GM23338 (cell line): ENCODE measurements around the gene DAGLA. TPM values are rescaled to one million over a fixed set of nuclear protein-coding genes. Genes with fewer than 3 reads are reported as not detected.
A peak's percentile ranks its signal among the peaks of the same experiment; 100 is the strongest.

Experiments
- ATAC-seq: fragments of 200-7000 bp; cut with Tn5 transposase; 3 replicates; pipeline ENCODE4 v1.9.1; 2020
- DNase-seq: peaks from one replicate; pipeline ENCODE4 v3.0.0-alpha.2; 2015; ENCODE audit warnings: low spot score
- H2AFZ ChIP-seq: fragments of 200-600 bp; sonication (generic); 2 replicates; pipeline ENCODE4 v1.8.0; 2016; ENCODE audit warnings: antibody characterized with exemption, mild to moderate bottlenecking, moderate library complexity
- H3F3A ChIP-seq: fragments of 200-600 bp; sonication (generic); replicated peaks from 2 replicates; pipeline ENCODE4 v1.8.0; 2017; ENCODE audit warnings: antibody characterized with exemption, mixed run types, low read depth
- H3K27ac ChIP-seq: fragments of 200-600 bp; sonication (generic); 2 replicates; pipeline ENCODE4 v1.6.1; 2016; ENCODE audit warnings: low read depth
- H3K27me3 ChIP-seq: fragments of 200-600 bp; sonication (generic); 2 replicates; pipeline ENCODE4 v1.8.0; 2016; ENCODE audit warnings: mild to moderate bottlenecking, mixed run types, moderate library complexity; ENCODE audit not compliant: insufficient read depth
- H3K36me3 ChIP-seq: fragments of 200-600 bp; sonication (generic); 2 replicates; pipeline ENCODE4 v1.8.0; 2016; ENCODE audit warnings: mild to moderate bottlenecking; ENCODE audit not compliant: insufficient read depth
- H3K4me1 ChIP-seq: fragments of 200-600 bp; sonication (generic); 2 replicates; pipeline ENCODE4 v1.8.0; 2016; ENCODE audit warnings: mild to moderate bottlenecking, moderate library complexity; ENCODE audit not compliant: insufficient read depth
- H3K4me2 ChIP-seq: fragments of 200-600 bp; sonication (generic); 2 replicates; pipeline ENCODE4 v1.7.1; 2017; ENCODE audit warnings: mixed run types
- H3K4me3 ChIP-seq: fragments of 200-600 bp; sonication (generic); 2 replicates; pipeline ENCODE4 v1.6.1; 2016; ENCODE audit warnings: mixed run types
- H3K79me2 ChIP-seq: fragments of 200-600 bp; sonication (generic); replicated peaks from 2 replicates; pipeline ENCODE4 v1.8.0; 2017; ENCODE audit warnings: mild to moderate bottlenecking; ENCODE audit not compliant: insufficient read depth
- H3K9me2 ChIP-seq: fragments of 200-600 bp; sonication (generic); 2 replicates; pipeline ENCODE4 v1.8.0; 2017; ENCODE audit not compliant: insufficient read depth
- H4K20me1 ChIP-seq: fragments of 200-600 bp; sonication (generic); replicated peaks from 2 replicates; pipeline ENCODE4 v1.8.0; 2017; ENCODE audit warnings: mild to moderate bottlenecking; ENCODE audit not compliant: insufficient read depth
- H3K27ac Mint-ChIP-seq: 2 replicates; pipeline ENCODE4 v1.8.0; 2020; ENCODE audit warnings: inconsistent platforms, mild to moderate bottlenecking, moderate library complexity, mixed read lengths
- H3K27me3 Mint-ChIP-seq: 3 replicates; pipeline ENCODE4 v1.8.0; 2022; ENCODE audit warnings: low read depth, mild to moderate bottlenecking, moderate library complexity, mixed read lengths, inconsistent platforms; ENCODE audit not compliant: insufficient read depth, poor library complexity
- H3K36me3 Mint-ChIP-seq: 3 replicates; pipeline ENCODE4 v1.8.0; 2021; ENCODE audit warnings: low read depth, mild to moderate bottlenecking, inconsistent platforms, moderate library complexity, mixed read lengths
- H3K4me1 Mint-ChIP-seq: 3 replicates; pipeline ENCODE4 v1.8.0; 2020; ENCODE audit warnings: mild to moderate bottlenecking, inconsistent platforms, mixed read lengths
- H3K4me3 Mint-ChIP-seq: 3 replicates; pipeline ENCODE4 v1.8.0; 2021; ENCODE audit warnings: moderate library complexity, mild to moderate bottlenecking, inconsistent platforms, mixed read lengths
- H3K9me3 Mint-ChIP-seq: 3 replicates; pipeline ENCODE4 v1.8.0; 2020; ENCODE audit warnings: moderate library complexity, mild to moderate bottlenecking, inconsistent platforms, mixed read lengths
- CREB1 ChIP-seq: fragments of 250-450 bp; sonication (Bioruptor Pico); IDR thresholded peaks from 2 replicates; pipeline ENCODE4 v1.5.0; 2020; ENCODE audit warnings: low read depth, mild to moderate bottlenecking, moderate library complexity
- CTCF ChIP-seq, 2 experiments: fragments of 200-600 bp in 1 of 2; sonication (generic) in 1 of 2; conservative IDR thresholded peaks; 2 replicates each; pipeline versions ENCODE4 v1.5.1 to v1.6.1; 2016 to 2017; ENCODE audit warnings: antibody characterized with exemption in 2 of 2, low read depth in 2 of 2, mild to moderate bottlenecking in 2 of 2, moderate library complexity in 1 of 2
- EZH2phosphoT487 ChIP-seq: fragments of 200-600 bp; sonication (generic); IDR thresholded peaks from one replicate; pipeline ENCODE4 v1.8.1; 2018; ENCODE audit warnings: antibody characterized with exemption; ENCODE audit not compliant: unreplicated experiment
- NANOG ChIP-seq: IDR thresholded peaks from 2 replicates; pipeline ENCODE4 v1.6.1; 2016; ENCODE audit warnings: antibody characterized with exemption, borderline replicate concordance
- POLR2AphosphoS5 ChIP-seq: IDR thresholded peaks from 2 replicates; pipeline ENCODE4 v1.6.1; 2016; ENCODE audit warnings: antibody characterized with exemption, low read depth
- STAT1 ChIP-seq: IDR thresholded peaks from one replicate; pipeline ENCODE4 v1.6.1; 2016; ENCODE audit warnings: antibody characterized with exemption; ENCODE audit not compliant: unreplicated experiment
- ZNF114 ChIP-seq: fragments of 250-450 bp; sonication (Bioruptor Pico); IDR thresholded peaks from 2 replicates; pipeline ENCODE4 v1.5.0; 2020; ENCODE audit warnings: mild to moderate bottlenecking, moderate library complexity
- polyA plus RNA-seq: library from polyadenylated mRNA; unstranded; fragments of >200 nt; fragmentation: Nextera tagmentation; extraction: Ambion mirVana; gene quantifications from 2 replicates; pipeline ENCODE4 v1.2.1, GENCODE V29; 2016
- total RNA-seq: library from RNA; depleted of rRNA; stranded (reverse); fragments of >200 nt; shearing (Covaris generic); gene quantifications from 2 replicates; pipeline ENCODE4 v1.2.3, GENCODE V29; 2014
- TF ChIP-seq, protein P1 (sequence below): fragments of 250-450 bp; sonication (Bioruptor Pico); IDR thresholded peaks from 2 replicates; pipeline ENCODE4 v1.5.0; 2020; ENCODE audit warnings: mild to moderate bottlenecking, moderate library complexity
- TF ChIP-seq, protein P2 (sequence below): IDR thresholded peaks from 2 replicates; pipeline ENCODE4 v1.6.1; 2016; ENCODE audit warnings: antibody characterized with exemption

DAGLA gene
- total and polyA plus RNA-seq, 2 experiments from 2014 or later = 0.55 to 2.5 TPM

DNA sequence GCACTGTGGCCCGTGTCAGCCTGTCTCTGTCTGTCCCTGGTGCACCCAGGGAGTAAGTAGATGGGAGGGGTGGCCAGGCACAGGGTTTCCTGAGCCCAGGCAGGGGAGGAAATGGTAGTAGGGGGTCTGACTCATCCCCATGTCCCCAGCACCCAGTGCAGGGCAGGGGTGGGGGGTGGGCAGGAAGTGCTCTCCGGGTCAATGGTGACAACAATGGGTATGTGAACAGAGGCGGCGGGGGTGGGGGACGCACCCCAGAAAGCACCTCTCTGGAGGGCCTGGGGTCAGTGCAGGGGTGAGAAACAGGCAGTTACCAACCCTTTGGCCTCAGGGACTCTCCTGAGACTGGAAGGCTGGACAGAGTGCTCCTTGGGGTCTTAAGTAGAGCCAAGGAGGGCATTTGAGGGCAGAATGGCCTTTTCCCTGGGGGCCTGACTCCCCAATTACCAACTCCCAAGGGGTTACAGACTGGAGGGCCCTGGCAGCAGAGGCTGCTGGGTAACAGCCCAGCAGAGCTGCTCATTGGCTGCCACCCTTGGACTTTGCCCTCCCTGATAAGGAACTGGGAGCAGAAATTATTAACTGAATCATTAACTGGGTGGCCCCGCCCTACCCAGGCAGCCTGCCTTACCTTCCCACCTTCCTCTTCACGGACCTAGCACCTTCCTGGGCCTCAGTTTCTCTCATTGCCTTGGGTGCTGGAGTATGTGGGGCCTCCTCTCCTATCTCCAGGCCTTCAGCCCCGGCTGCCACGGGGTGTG, 76.4 kb downstream of the DAGLA start:
- no peak for DNase-seq
- no peak overlapping the region for H3K4me3 Mint-ChIP-seq
- peaks cover 28% of the 10 kb centered on the region for H3K4me1 Mint-ChIP-seq
- peaks cover 13% of the 10 kb centered on the region; the same call in 1 of the 2 replicates for H3K4me1 ChIP-seq
- H3K27me3 ChIP-seq = peaks cover 22% of the 10 kb centered on the region
- H3K4me2 ChIP-seq = no peak overlapping the region
- no peaks in the 10 kb centered on the region; the same call in 1 of the 2 replicates for H3F3A ChIP-seq
- H3K36me3 Mint-ChIP-seq = no peaks in the 10 kb centered on the region
- ATAC-seq = no peak
- no peaks in the 10 kb centered on the region for H3K79me2 ChIP-seq
- TF ChIP-seq STAT1 = no peak
- TF ChIP-seq, protein P1, sequence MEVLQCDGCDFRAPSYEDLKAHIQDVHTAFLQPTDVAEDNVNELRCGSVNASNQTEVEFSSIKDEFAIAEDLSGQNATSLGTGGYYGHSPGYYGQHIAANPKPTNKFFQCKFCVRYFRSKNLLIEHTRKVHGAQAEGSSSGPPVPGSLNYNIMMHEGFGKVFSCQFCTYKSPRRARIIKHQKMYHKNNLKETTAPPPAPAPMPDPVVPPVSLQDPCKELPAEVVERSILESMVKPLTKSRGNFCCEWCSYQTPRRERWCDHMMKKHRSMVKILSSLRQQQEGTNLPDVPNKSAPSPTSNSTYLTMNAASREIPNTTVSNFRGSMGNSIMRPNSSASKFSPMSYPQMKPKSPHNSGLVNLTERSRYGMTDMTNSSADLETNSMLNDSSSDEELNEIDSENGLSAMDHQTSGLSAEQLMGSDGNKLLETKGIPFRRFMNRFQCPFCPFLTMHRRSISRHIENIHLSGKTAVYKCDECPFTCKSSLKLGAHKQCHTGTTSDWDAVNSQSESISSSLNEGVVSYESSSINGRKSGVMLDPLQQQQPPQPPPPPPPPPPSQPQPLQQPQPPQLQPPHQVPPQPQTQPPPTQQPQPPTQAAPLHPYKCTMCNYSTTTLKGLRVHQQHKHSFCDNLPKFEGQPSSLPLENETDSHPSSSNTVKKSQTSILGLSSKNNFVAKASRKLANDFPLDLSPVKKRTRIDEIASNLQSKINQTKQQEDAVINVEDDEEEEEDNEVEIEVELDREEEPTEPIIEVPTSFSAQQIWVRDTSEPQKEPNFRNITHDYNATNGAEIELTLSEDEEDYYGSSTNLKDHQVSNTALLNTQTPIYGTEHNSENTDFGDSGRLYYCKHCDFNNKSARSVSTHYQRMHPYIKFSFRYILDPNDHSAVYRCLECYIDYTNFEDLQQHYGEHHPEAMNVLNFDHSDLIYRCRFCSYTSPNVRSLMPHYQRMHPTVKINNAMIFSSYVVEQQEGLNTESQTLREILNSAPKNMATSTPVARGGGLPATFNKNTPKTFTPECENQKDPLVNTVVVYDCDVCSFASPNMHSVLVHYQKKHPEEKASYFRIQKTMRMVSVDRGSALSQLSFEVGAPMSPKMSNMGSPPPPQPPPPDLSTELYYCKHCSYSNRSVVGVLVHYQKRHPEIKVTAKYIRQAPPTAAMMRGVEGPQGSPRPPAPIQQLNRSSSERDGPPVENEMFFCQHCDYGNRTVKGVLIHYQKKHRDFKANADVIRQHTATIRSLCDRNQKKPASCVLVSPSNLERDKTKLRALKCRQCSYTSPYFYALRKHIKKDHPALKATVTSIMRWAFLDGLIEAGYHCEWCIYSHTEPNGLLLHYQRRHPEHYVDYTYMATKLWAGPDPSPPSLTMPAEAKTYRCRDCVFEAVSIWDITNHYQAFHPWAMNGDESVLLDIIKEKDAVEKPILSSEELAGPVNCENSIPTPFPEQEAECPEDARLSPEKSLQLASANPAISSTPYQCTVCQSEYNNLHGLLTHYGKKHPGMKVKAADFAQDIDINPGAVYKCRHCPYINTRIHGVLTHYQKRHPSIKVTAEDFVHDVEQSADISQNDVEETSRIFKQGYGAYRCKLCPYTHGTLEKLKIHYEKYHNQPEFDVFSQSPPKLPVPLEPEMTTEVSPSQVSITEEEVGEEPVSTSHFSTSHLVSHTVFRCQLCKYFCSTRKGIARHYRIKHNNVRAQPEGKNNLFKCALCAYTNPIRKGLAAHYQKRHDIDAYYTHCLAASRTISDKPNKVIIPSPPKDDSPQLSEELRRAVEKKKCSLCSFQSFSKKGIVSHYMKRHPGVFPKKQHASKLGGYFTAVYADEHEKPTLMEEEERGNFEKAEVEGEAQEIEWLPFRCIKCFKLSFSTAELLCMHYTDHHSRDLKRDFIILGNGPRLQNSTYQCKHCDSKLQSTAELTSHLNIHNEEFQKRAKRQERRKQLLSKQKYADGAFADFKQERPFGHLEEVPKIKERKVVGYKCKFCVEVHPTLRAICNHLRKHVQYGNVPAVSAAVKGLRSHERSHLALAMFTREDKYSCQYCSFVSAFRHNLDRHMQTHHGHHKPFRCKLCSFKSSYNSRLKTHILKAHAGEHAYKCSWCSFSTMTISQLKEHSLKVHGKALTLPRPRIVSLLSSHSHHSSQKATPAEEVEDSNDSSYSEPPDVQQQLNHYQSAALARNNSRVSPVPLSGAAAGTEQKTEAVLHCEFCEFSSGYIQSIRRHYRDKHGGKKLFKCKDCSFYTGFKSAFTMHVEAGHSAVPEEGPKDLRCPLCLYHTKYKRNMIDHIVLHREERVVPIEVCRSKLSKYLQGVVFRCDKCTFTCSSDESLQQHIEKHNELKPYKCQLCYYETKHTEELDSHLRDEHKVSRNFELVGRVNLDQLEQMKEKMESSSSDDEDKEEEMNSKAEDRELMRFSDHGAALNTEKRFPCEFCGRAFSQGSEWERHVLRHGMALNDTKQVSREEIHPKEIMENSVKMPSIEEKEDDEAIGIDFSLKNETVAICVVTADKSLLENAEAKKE (CRISPR knock-in tag) = no peak
- H2AFZ ChIP-seq = no peak overlapping the region
- 0 out of 2 replicates have a peak, but pooled peaks cover 3% of the 10 kb centered on the region for H4K20me1 ChIP-seq
- no peaks in the 10 kb centered on the region for H3K9me3 Mint-ChIP-seq
- no peak overlapping the region for H3K4me3 ChIP-seq
- no peaks in the 10 kb centered on the region for H3K36me3 ChIP-seq
- H3K9me2 ChIP-seq = no peaks in the 10 kb centered on the region
- H3K27ac Mint-ChIP-seq = 0 out of 2 replicates have a peak overlapping the region, but pooled peaks have one; percentile 52
- peaks cover 22% of the 10 kb centered on the region for H3K27me3 Mint-ChIP-seq
- H3K27ac ChIP-seq = no peak overlapping the region

- Histone ChIP-seq H2AFZ (no peak overlapping the region), H3K9me2 (no peaks in the 10 kb centered on the region), H3F3A (no peaks in the 10 kb centered on the region), H4K20me1 (no peaks in the 10 kb centered on the region), H3K27ac (no peak overlapping the region), H3K4me1 (peaks cover 16% of the 10 kb centered on the region; the same call in 1 of the 2 replicates), H3K4me3 (no peak overlapping the region), H3K36me3 (no peaks in the 10 kb centered on the region), H3K79me2 (no peaks in the 10 kb centered on the region), H3K27me3 (peaks cover 17% of the 10 kb centered on the region), H3K4me2 (no peak overlapping the region)
- Mint-ChIP-seq H3K4me3 (no peak overlapping the region; the same call in 2 of the 3 replicates), H3K4me1 (peaks cover 33% of the 10 kb centered on the region), H3K27me3 (peaks cover 24% of the 10 kb centered on the region), H3K36me3 (no peaks in the 10 kb centered on the region), H3K27ac (0 out of 2 replicates have a peak overlapping the region, but pooled peaks have one; percentile 9), H3K9me3 (no peaks in the 10 kb centered on the region)
- ATAC-seq = no peak
- no peak for DNase-seq
- no peak for TF ChIP-seq EZH2phosphoT487
- TF ChIP-seq, protein P2, sequence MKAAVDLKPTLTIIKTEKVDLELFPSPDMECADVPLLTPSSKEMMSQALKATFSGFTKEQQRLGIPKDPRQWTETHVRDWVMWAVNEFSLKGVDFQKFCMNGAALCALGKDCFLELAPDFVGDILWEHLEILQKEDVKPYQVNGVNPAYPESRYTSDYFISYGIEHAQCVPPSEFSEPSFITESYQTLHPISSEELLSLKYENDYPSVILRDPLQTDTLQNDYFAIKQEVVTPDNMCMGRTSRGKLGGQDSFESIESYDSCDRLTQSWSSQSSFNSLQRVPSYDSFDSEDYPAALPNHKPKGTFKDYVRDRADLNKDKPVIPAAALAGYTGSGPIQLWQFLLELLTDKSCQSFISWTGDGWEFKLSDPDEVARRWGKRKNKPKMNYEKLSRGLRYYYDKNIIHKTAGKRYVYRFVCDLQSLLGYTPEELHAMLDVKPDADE = no peak
- TF ChIP-seq POLR2AphosphoS5 = no peak
- no peak for TF ChIP-seq NANOG
- no peak for TF ChIP-seq STAT1
- TF ChIP-seq CREB1 = no peak
- no peak for TF ChIP-seq ZNF114 (CRISPR knock-in tag)
- TF ChIP-seq CTCF (conservative IDR thresholded peaks at IDR 0.05; ENCODE audit: low read depth in 2 of 2) = no peak
Observed at GRCh38 chr11:61757213-61757862, 77.1 kb downstream of the DAGLA start.
